K562 (cell line): ENCODE data around the gene WDPCP. TPM values are rescaled to one million over a fixed set of nuclear protein-coding genes. Genes with fewer than 3 reads are reported as not detected.
"Not testable (repeated sequence)": the region's sequence is repeated elsewhere in the genome, so short reads cannot be mapped to it uniquely, and the experiment has no call there.

Experiments used
- ATAC-seq: fragments of 200-7000 bp; cut with Tn5 transposase; 3 replicates; pipeline ENCODE4 v1.9.1; 2020; ENCODE audit warnings: moderate library complexity
- BruUV-seq: library from RNA; stranded (reverse); fragments of 400-500 nt; replicated peaks from 2 replicates; lab custom pipeline; 2021; lab: Mats Ljungman, UMichigan
- CTCF ChIA-PET: fragments of 300-600 bp; formaldehyde crosslinking; extraction: SDS; loops from one replicate; lab custom pipeline; 2021; ENCODE audit warnings: low intra/inter-chr PET ratio; lab: Yijun Ruan, JAX
- POLR2A ChIA-PET: fragments of 300-600, 350-650 bp; sonication (Branson Sonifier 250); formaldehyde crosslinking; extraction: SDS; loops from one replicate; lab custom pipeline; 2021; ENCODE audit warnings: antibody characterized with exemption, inconsistent platforms; lab: Yijun Ruan, JAX
- DNase-seq, 4 experiments: peaks; one replicate each; pipeline versions ENCODE4 v3.0.0 to v3.0.0-alpha.2; 2011 to 2018; ENCODE audit warnings: low spot score in 3 of 4, mixed read lengths in 3 of 4; ENCODE audit errors: extremely low read depth in 1 of 4
- FAIRE-seq: peaks from 2 replicates; lab custom pipeline; 2011; peaks lifted over from hg19 to GRCh38; lab: Jason Lieb, UNC
- H2AFZ ChIP-seq: 2 replicates; pipeline ENCODE4 v1.6.0; 2011; ENCODE audit warnings: low read depth, low read length, control low read depth, inconsistent platforms
- H3K27ac ChIP-seq: fragments of 200-600 bp; 3 replicates; pipeline ENCODE4 v1.8.0; 2011; ENCODE audit warnings: low read depth, mild to moderate bottlenecking, control low read depth, inconsistent platforms, low read length, moderate library complexity, mixed read lengths; ENCODE audit errors: extremely low read depth
- H3K27me3 ChIP-seq, 2 experiments: fragments of 300-600 bp in 1 of 2; 2 replicates in 1 of 2; 3 replicates in 1 of 2; pipeline versions ENCODE4 v1.6.0 to v1.8.0; 2011; ENCODE audit warnings: inconsistent platforms in 2 of 2, low read length in 2 of 2, mild to moderate bottlenecking in 1 of 2, mixed read lengths in 1 of 2, moderate library complexity in 1 of 2; ENCODE audit not compliant: control insufficient read depth in 2 of 2, insufficient read depth in 2 of 2
- H3K36me3 ChIP-seq: fragments of 300-600 bp; 3 replicates; pipeline ENCODE4 v1.8.0; 2011; ENCODE audit warnings: mild to moderate bottlenecking, low read length, inconsistent platforms; ENCODE audit not compliant: control insufficient read depth, insufficient read depth
- H3K4me1 ChIP-seq, 2 experiments: fragments of 200-600 bp in 1 of 2; replicated peaks in 1 of 2; 2 replicates in 1 of 2; 3 replicates in 1 of 2; pipeline versions ENCODE4 v1.5.1 to v1.8.0; 2011; ENCODE audit warnings: inconsistent platforms in 2 of 2, low read length in 2 of 2, mild to moderate bottlenecking in 1 of 2, mixed read lengths in 1 of 2, moderate library complexity in 1 of 2; ENCODE audit not compliant: control insufficient read depth in 2 of 2, insufficient read depth in 2 of 2
- H3K4me2 ChIP-seq: 2 replicates; pipeline ENCODE4 v1.6.1; 2011; ENCODE audit warnings: low read length, control low read depth, inconsistent platforms, mixed read lengths; ENCODE audit not compliant: insufficient read depth
- H3K4me3 ChIP-seq: fragments of 200-600 bp; sonication (generic), shearing (Covaris generic); 2 replicates; pipeline ENCODE4 v1.5.1; 2016; ENCODE audit warnings: control low read depth, inconsistent platforms
- H3K79me2 ChIP-seq: fragments of 200-600 bp; 3 replicates; pipeline ENCODE4 v1.8.0; 2011; ENCODE audit warnings: low read length, inconsistent platforms; ENCODE audit not compliant: control insufficient read depth, insufficient read depth
- H3K9ac ChIP-seq, 2 experiments: 2 replicates each; pipeline versions ENCODE4 v1.6.0 to v1.6.1; 2011; ENCODE audit warnings: low read depth in 2 of 2, low read length in 2 of 2, control low read depth in 1 of 2, inconsistent platforms in 1 of 2, mild to moderate bottlenecking in 1 of 2, mixed read lengths in 1 of 2; ENCODE audit not compliant: insufficient read depth in 1 of 2
- H3K9me1 ChIP-seq: one replicate; pipeline ENCODE4 v1.6.0; 2011; ENCODE audit warnings: inconsistent platforms, mild to moderate bottlenecking, low read length, moderate library complexity; ENCODE audit not compliant: control insufficient read depth, insufficient read depth
- H3K9me3 ChIP-seq: replicated peaks from 2 replicates; pipeline ENCODE4 v1.5.1; 2011; ENCODE audit warnings: low read depth, low read length, inconsistent platforms; ENCODE audit not compliant: control insufficient read depth, insufficient read depth
- H4K20me1 ChIP-seq: replicated peaks from 2 replicates; pipeline ENCODE4 v1.6.1; 2011; ENCODE audit warnings: low read length, inconsistent platforms, mixed read lengths; ENCODE audit not compliant: control insufficient read depth, insufficient read depth
- BMI1 ChIP-seq: fragments of 150-350 bp; IDR thresholded peaks from 2 replicates; pipeline ENCODE4 v1.6.1; 2014; ENCODE audit warnings: low read length
- CTCF ChIP-seq, 3 experiments: IDR thresholded peaks in 2 of 3; conservative IDR thresholded peaks in 1 of 3; 2 replicates each; pipeline ENCODE4 v1.5.1; 2011 to 2012; ENCODE audit warnings: low read length in 3 of 3, mild to moderate bottlenecking in 3 of 3, control low read depth in 2 of 3, improper control_type of control experiment in 1 of 3, inconsistent platforms in 1 of 3, low read depth in 1 of 3, mixed read lengths in 1 of 3, moderate library complexity in 1 of 3; ENCODE audit not compliant: insufficient read depth in 2 of 3
- MIER1 ChIP-seq: fragments of 450-650 bp; IDR thresholded peaks from 2 replicates; pipeline ENCODE4 v1.6.1; 2016; ENCODE audit warnings: antibody characterized with exemption, mild to moderate bottlenecking, low read depth
- MLLT1 ChIP-seq, 2 experiments: fragments of 450-650 bp; IDR thresholded peaks; 2 replicates each; pipeline ENCODE4 v1.6.1; 2016
- RAD21 ChIP-seq, 2 experiments: fragments of 250-450 bp in 1 of 2; fragments of 450-650 bp in 1 of 2; sonication (Bioruptor Pico) in 1 of 2; formaldehyde crosslinking in 1 of 2; IDR thresholded peaks in 1 of 2; conservative IDR thresholded peaks in 1 of 2; 2 replicates each; pipeline versions ENCODE4 v1.4.0 to v1.8.0; 2020 to 2022; ENCODE audit warnings: mild to moderate bottlenecking in 2 of 2, moderate library complexity in 1 of 2
- ZNF212 ChIP-seq: fragments of 450-650 bp; formaldehyde crosslinking; IDR thresholded peaks from 2 replicates; pipeline ENCODE4 v1.4.0; 2020; ENCODE audit warnings: mild to moderate bottlenecking
- WGBS: fragments of 100-300 bp; shearing (Covaris generic); methylation state at CpG from one replicate; pipeline ENCODE4 v1.1.6; 2016; ENCODE audit warnings: low coverage, mixed read lengths; ENCODE audit not compliant: insufficient coverage; ENCODE audit errors: missing lambda C conversion rate; 5-methylcytosine and 5-hydroxymethylcytosine counted together
- in situ Hi-C: fragments of 300-500 bp; cut with MboI; formaldehyde crosslinking; loops from 4 replicates; pipeline ENCODE4 v1.15.0; 2018; ENCODE audit warnings: inconsistent platforms, mixed read lengths
- intact Hi-C: fragments of 100-400 bp; cut with micrococcal nuclease; formaldehyde crosslinking; loops from 2 replicates; pipeline ENCODE4 v1.14.2; 2022
- polyA plus RNA-seq, 8 experiments: library from polyadenylated mRNA; depleted of rRNA in 4 of 8; stranded (reverse) in 5 of 8; unstranded in 3 of 8; fragments of >200 nt; fragmentation: Nextera tagmentation in 2 of 8; fragmentation: Illumina TruSeq in 1 of 8; extraction: Ambion mirVana in 2 of 8; extraction: Trizol in 1 of 8; gene quantifications; 2 replicates each; pipeline versions ENCODE4 v1.2.1 to v1.2.3, GENCODE V29; 2011 to 2014; ENCODE audit warnings: inconsistent platforms in 1 of 8, missing spikeins in 1 of 8
- total RNA-seq, 7 experiments: library from RNA; depleted of rRNA in 6 of 7; stranded (reverse); fragments of >200 nt in 6 of 7; fragmentation: Illumina TruSeq in 2 of 7; extraction: Trizol in 2 of 7; gene quantifications; 2 replicates each; pipeline versions ENCODE4 v1.2.1 to v1.2.3, GENCODE V29; 2011 to 2021; ENCODE audit warnings: low replicate concordance in 1 of 7
- TF ChIP-seq, protein P1 (sequence below), 2 experiments: fragments of 450-650 bp; formaldehyde crosslinking in 1 of 2; IDR thresholded peaks; 2 replicates each; pipeline versions ENCODE4 v1.4.0 to v1.6.1; 2014 to 2020; ENCODE audit warnings: mild to moderate bottlenecking in 2 of 2, borderline replicate concordance in 1 of 2, low read depth in 1 of 2

The WDPCP gene
- total and polyA plus RNA-seq, 9 of the 15 experiments (the other 6 are each of a cell fraction or from before 2014, with no cell fraction given): 1.4 to 6.4 (median 5.5) TPM

GRCh38 chr2:63078852-63079606 lies 509.2 kb downstream of the WDPCP start (continued):
- TF ChIP-seq CTCF (IDR thresholded peaks at IDR 0.05 in 2 of 3, conservative IDR thresholded peaks at IDR 0.05 in 1 of 3; ENCODE audit: insufficient read depth in 2 of 3, low read depth in 1 of 3, low read length in 3 of 3) (peak; percentile 51 to 68 (median 67)), RAD21 (CRISPR knock-in tag; conservative IDR thresholded peaks at IDR 0.05 in 1 of 2, IDR thresholded peaks at IDR 0.05 in 1 of 2) (peak; percentile 38 to 79), MIER1 (no peak), BMI1 (no peak), MLLT1 (IDR thresholded peaks at IDR 0.05) (no peak), ZNF212 (CRISPR knock-in tag) (no peak)
- TF ChIP-seq, protein P1, sequence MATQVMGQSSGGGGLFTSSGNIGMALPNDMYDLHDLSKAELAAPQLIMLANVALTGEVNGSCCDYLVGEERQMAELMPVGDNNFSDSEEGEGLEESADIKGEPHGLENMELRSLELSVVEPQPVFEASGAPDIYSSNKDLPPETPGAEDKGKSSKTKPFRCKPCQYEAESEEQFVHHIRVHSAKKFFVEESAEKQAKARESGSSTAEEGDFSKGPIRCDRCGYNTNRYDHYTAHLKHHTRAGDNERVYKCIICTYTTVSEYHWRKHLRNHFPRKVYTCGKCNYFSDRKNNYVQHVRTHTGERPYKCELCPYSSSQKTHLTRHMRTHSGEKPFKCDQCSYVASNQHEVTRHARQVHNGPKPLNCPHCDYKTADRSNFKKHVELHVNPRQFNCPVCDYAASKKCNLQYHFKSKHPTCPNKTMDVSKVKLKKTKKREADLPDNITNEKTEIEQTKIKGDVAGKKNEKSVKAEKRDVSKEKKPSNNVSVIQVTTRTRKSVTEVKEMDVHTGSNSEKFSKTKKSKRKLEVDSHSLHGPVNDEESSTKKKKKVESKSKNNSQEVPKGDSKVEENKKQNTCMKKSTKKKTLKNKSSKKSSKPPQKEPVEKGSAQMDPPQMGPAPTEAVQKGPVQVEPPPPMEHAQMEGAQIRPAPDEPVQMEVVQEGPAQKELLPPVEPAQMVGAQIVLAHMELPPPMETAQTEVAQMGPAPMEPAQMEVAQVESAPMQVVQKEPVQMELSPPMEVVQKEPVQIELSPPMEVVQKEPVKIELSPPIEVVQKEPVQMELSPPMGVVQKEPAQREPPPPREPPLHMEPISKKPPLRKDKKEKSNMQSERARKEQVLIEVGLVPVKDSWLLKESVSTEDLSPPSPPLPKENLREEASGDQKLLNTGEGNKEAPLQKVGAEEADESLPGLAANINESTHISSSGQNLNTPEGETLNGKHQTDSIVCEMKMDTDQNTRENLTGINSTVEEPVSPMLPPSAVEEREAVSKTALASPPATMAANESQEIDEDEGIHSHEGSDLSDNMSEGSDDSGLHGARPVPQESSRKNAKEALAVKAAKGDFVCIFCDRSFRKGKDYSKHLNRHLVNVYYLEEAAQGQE (IDR thresholded peaks at IDR 0.05; ENCODE audit: borderline replicate concordance): peak; percentile 37; the same call in 1 of the 2 replicates
- TF ChIP-seq, protein P1 (CRISPR knock-in tag; IDR thresholded peaks at IDR 0.05; ENCODE audit: low read depth): no peak

GRCh38 chr2:63074399-63074798 lies 513.9 kb downstream of the WDPCP start:
- H3K9ac ChIP-seq, BruUV-seq, POLR2A ChIA-PET, H3K79me2 ChIP-seq, H3K36me3 ChIP-seq, ATAC-seq, H3K27ac ChIP-seq, in situ Hi-C loops, H3K9me3 ChIP-seq, H4K20me1 ChIP-seq, H3K9me1 ChIP-seq, H3K4me3 ChIP-seq, H3K4me2 ChIP-seq, CTCF ChIA-PET, H3K4me1 ChIP-seq, FAIRE-seq, H2AFZ ChIP-seq, H3K27me3 ChIP-seq, DNase-seq: not testable (repeated sequence)
- WGBS: 4% methylated on average over 2 of the region's 4 CpGs
- intact Hi-C loops: loop anchor here (10.0 kb wide), 2 partner anchors 350 to 470 kb away; no protein-coding TSS in a partner anchor
